ENCODE data around the gene PDE4B.

Gene PDE4B

DNA sequence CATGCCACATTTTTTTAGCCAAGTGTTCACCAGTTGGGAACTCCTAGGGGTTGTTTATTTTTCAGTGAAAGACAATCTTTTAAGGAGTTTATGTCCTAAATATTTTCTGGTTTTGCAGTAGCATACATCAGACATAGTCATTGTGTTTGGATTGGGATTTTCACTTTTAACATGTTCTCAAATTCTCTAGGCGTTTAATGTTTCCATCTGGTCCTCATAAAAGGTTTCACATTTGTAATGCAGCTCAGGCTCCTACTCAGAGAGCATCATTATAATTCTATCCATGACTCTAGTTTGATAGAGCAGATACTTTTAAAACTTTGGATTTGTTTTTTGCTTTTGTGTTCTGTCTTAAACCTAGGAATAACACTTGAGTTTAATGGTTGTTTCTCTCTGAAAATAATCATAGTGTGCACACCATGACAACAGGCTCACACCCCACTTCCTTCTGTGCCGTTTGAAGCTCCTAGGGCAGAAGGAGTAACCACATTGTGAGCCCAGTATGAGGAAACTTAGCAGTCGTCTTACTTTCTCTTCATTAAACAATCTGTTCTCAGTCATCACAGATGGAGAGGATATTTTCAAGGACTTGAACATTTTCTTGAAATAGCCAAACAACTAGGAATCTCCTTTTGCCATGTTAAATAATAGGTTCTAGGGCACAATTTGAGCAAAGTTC is 219.6 kb downstream of the PDE4B start:
- no peak for DNase-seq
- H3K36me3 ChIP-seq, result no peaks in the 10 kb centered on the region
- no peaks in the 10 kb centered on the region for H3K27me3 ChIP-seq
- no peak overlapping the region for H3K4me3 ChIP-seq (ENCODE audit: low read depth, low read length)
- no peaks in the 10 kb centered on the region for H3K4me1 ChIP-seq
- TF ChIP-seq, protein P1, sequence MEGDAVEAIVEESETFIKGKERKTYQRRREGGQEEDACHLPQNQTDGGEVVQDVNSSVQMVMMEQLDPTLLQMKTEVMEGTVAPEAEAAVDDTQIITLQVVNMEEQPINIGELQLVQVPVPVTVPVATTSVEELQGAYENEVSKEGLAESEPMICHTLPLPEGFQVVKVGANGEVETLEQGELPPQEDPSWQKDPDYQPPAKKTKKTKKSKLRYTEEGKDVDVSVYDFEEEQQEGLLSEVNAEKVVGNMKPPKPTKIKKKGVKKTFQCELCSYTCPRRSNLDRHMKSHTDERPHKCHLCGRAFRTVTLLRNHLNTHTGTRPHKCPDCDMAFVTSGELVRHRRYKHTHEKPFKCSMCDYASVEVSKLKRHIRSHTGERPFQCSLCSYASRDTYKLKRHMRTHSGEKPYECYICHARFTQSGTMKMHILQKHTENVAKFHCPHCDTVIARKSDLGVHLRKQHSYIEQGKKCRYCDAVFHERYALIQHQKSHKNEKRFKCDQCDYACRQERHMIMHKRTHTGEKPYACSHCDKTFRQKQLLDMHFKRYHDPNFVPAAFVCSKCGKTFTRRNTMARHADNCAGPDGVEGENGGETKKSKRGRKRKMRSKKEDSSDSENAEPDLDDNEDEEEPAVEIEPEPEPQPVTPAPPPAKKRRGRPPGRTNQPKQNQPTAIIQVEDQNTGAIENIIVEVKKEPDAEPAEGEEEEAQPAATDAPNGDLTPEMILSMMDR (IDR thresholded peaks at IDR 0.05; ENCODE audit: low read depth, low read length), result no peak
- no peaks in the 10 kb centered on the region for H3K9me3 ChIP-seq

DNA sequence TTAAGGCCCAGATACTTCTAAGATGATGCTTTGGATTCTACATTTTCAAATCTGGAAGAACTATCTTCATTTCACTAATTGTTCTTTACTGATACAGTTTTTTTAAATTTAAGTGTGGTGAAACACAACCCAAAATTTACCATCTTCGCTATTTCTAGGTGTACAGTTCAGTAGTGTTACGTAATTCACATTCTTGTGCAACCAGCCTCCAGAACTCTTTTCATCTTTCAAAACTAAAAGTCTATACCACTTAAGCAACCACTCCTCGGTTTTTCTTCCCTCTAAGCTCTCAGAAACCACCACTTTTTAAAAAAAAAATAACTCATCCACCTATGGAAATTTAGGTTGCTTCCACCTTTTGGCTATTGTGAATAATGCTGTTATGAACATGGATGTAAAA is 220.7 kb downstream of the PDE4B start:
- H3K4me1 ChIP-seq, result no peaks in the 10 kb centered on the region
- DNase-seq, result no peak
- no peaks in the 10 kb centered on the region for H3K27me3 ChIP-seq
- H3K36me3 ChIP-seq, result no peaks in the 10 kb centered on the region
- no peaks in the 10 kb centered on the region for H3K9me3 ChIP-seq
- no peak overlapping the region for H3K4me3 ChIP-seq (ENCODE audit: low read depth, low read length)
- TF ChIP-seq, protein P1 (IDR thresholded peaks at IDR 0.05; ENCODE audit: low read depth, low read length), result no peak

DNA sequence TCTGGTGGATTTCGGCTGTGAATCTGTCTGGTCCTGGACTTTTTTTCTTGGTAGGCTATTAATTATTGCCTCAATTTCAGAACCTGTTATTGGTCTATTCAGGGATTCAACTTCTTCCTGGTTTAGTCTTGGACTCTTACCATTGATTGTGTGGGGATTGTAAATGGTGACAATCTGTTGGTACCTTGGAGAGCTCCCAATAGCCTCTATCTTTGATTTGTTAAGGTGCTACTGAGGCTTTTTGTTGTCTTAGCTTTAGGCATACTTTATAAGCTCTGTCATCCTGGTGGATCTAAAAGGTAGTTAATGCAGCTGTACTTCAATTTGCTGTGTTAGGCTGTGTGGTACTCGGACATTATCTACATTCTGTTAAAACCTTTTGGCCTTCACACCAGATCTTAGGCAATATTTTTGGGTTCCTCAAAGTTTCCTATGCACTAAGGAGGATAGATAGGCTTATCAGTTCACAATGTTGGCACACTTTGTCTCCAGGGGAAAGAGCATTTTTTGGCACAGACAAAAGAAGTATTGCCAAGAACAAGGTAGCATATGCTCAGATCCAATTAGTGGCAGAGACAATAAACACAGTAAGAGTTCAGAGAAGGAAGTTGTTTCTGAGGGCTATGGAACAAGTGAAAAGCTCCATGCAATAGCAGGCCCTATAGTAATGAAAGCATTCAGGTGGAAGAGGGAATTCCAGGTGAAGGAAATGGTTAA is 230.4 kb downstream of the PDE4B start:
- TF ChIP-seq, protein P1 (IDR thresholded peaks at IDR 0.05; ENCODE audit: low read depth, low read length), result no peak
- Histone ChIP-seq H3K4me1 (no peaks in the 10 kb centered on the region), H3K4me3 (ENCODE audit: low read depth, low read length) (no peak overlapping the region), H3K27me3 (no peaks in the 10 kb centered on the region), H3K36me3 (no peaks in the 10 kb centered on the region), H3K9me3 (no peaks in the 10 kb centered on the region)
- DNase-seq, result no peak

DNA sequence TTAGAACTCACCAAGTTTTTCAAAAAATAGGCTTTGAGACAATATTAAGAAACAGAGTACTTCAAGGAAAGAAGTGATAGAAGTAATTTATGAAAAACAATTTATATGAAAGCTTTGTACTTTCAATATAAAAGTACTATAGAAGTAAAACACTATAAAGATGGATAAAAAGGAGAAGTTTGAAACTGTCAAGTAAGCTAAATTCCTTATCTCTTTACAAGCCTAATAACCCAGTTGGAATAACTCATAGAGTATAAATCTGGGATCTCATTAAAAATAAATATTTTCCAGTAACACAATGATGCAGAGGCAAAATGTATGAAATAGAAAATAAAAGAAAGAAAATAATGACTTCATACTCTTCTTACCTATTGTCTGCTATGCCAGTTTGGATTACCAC is 232.5 kb downstream of the PDE4B start:
- Histone ChIP-seq H3K4me3 (ENCODE audit: low read depth, low read length) (no peak overlapping the region), H3K4me1 (no peaks in the 10 kb centered on the region), H3K36me3 (no peaks in the 10 kb centered on the region), H3K27me3 (no peaks in the 10 kb centered on the region), H3K9me3 (no peaks in the 10 kb centered on the region)
- DNase-seq, result no peak
- TF ChIP-seq, protein P1 (IDR thresholded peaks at IDR 0.05; ENCODE audit: low read depth, low read length), result no peak

DNA sequence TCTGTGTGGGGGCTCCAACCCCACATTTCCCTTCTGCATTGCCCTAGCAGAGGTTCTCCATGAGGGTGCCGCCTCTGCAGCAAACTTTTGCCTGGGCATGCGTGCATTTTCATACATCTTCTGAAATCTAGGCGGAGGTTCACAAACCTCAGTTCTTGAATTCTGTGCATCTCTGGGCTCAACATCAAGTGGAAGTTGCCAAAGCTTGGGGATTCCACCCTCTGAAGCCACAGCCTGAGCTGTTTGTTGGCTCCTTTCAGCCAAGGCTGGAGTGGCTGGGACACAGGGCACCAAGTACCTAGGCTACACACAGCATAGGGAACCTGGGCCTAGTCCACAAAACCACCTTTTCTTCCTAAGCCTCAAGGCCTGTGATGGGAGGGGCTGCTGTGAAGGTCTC is 235.3 kb downstream of the PDE4B start:
- H3K9me3 ChIP-seq, result no peaks in the 10 kb centered on the region
- H3K4me3 ChIP-seq (ENCODE audit: low read depth, low read length), result no peak overlapping the region
- no peaks in the 10 kb centered on the region for H3K36me3 ChIP-seq
- no peak for DNase-seq
- no peaks in the 10 kb centered on the region for H3K27me3 ChIP-seq
- H3K4me1 ChIP-seq, result no peaks in the 10 kb centered on the region
- TF ChIP-seq, protein P1 (IDR thresholded peaks at IDR 0.05; ENCODE audit: low read depth, low read length), result no peak

DNA sequence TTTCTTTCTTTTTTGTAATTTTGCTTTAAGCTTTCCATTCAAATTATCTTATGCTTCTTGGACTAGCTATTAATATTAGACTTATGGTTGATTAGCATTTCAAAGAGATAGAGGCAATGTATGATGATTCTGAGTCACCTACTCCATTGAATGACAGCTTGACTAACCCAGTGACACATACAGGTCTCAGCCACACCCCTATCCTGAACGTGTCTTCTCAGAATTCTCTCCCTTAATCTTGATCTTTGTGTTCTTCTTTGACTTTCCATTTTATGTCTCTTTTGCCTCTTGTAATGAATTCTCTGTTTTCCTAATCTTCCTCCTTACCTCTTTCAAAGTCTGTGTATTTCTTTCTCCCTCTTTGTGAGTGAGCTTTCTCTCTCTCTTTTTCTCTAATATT is 241.1 kb downstream of the PDE4B start:
- no peak for DNase-seq
- no peaks in the 10 kb centered on the region for H3K4me1 ChIP-seq

More for the DNA sequence above, 241.1 kb downstream of the PDE4B start:
- no peaks in the 10 kb centered on the region for H3K9me3 ChIP-seq
- H3K4me3 ChIP-seq (ENCODE audit: low read depth, low read length), result no peak overlapping the region
- H3K27me3 ChIP-seq, result no peaks in the 10 kb centered on the region
- TF ChIP-seq, protein P1 (IDR thresholded peaks at IDR 0.05; ENCODE audit: low read depth, low read length), result no peak
- no peaks in the 10 kb centered on the region for H3K36me3 ChIP-seq

Data from BE2C (cell line).